HL-60/S4 (cell line): ENCODE results near the gene USP34.
"Not testable (repeated sequence)": the region's sequence is repeated elsewhere in the genome, so short reads cannot be mapped to it uniquely, and the experiment has no call there.

Experiments
- in situ Hi-C: fragments of 300-500 bp; cut with MboI; formaldehyde crosslinking; loops from 2 replicates; pipeline ENCODE4 v1.14.3; 2022; ENCODE audit warnings: low sequenced_read_pairs

USP34 gene

DNA sequence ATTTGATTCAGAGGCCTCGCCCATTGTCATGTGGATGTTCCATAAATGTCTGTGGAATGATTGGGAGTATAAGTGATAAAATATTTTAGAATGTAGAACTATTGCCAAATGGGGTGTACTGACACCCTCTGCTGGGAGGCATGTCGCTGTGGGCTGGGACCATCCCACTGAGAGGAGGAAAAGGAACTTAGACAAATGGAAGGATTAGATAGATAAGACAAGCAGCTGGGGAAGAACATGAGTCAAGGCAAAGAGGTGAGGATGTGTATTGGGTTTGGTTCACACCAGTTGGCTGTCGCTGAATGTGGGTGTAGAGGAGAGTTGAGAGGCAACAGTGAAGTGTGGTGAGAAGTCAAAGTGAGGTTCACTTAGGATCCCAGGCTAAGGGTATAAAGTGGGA, 304.9 kb downstream of the USP34 start:
- in situ Hi-C loops, result no loop called here

DNA sequence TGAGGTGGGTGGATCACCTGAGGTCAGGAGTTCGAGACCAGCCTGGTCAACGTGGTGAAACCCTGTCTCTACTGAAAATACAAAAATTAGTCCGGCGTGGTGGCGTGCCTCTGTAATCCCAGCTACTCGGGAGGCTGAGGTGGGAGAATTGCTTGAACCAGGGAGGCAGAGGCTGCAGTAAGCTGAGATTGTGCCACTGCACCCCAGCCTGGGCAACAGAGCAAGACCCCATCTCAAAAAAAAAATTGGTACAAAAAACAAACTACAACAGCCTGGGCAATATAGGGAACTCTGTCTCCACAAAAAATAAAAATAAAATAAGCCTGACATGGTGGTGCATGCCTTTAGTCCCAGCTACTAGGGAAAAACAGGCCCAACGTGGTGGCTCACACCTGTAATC, 305.8 kb downstream of the USP34 start:
- in situ Hi-C loops, result not testable (repeated sequence)

DNA sequence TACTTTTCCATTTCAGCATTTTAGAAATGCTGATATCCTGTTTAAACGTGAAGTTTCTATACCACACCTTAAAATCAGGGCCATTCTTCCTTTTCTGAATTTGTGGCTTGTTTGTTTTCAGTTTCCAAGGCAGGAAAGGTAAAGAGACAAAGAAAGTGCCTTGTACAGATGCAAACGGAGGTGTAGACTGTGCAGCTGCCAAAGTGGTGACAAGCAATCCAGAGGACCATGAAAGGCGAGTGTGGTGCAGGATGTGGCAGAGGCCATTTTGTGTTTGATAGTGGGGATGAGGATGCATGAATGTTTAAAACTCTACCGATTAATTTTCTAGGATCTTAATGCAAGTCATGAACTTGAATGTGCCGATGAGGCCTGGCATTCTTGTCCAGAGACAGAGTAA, 308.2 kb downstream of the USP34 start:
- in situ Hi-C loops, result no loop called here

DNA sequence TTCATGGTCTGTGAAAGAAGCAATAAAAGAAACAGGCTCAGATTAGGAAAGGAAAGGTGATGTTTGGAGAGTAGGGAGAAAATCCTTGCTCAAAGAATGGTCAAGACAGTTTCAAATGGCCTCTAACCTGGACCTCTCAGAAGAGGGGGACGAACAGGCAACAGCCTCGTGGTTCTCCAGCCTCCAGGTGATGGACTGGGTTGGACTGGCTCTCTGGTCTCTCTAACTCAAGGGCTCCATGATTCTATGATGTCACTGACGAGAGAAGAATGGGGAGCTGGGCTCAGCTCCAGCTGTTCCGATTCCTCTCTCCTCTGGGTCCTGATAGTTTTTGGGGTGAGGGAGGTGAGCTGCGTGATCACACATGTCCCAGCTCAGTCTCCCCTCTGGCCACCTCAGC, 309.0 kb downstream of the USP34 start, which contains the start of gene C2orf74:
Gene C2orf74, plus strand, starts transcription at position 301 of the 400 bp plus-strand sequence. CDS start 327 bp downstream, outside the sequence.
- in situ Hi-C loops, result no loop called here

DNA sequence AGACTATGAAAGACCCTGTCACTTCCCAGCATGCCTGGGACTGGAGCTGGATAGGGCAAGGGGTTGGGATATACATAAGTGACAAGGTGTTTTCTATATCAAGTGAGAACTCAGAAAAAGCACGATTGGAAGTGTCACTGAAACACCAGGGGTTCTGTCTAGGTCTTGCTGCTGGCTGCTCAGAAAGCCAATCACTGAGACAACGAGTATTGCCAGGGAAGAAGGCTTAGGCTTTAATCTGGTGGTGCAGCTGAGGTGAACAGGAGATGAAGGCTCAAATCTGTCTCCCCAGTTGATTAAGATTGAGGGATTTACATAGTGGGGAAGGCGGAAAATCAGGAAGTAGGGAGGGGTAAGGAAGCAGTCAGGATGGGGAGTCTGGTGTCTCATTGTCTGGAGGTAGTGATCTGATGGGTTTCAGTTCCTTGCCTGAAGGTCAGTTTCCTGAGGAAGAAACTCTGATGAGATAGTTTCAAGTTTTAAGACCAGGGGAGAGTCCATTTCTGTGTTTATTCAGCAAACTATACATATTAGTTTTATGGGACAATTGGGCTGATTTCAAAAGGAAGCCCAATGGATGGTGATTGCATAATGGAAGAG, 312.4 kb downstream of the USP34 start:
- in situ Hi-C loops, result no loop called here

DNA sequence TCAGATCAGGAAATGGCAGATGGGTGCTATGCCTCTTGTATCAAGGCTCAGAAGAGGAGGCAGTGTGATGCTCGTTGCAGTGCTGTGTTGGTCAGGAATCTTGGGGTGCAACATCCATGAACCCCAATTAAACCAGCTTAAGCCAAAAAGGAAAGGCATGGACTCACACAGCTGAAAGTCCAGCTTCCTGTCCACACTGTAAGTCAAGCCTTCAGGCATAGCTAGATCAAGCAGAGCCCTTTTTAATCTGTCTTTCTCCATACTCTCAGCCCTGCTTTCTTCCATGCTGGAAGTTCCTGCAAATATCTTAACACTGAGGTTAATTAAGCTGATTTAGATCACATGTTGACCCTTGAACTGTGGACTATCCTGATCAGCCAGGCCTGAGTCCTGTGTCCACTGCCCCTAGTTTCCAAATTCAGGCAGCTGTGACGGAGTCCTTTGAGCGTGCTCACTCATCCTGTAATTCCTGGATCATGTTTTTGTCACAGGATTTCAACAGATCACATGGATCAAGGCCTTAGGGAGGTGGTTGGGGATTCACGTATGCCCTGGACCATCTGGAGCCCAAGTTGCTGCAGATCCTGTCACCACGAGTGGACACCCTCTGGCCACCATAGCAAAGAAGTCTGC, 313.4 kb downstream of the USP34 start:
- in situ Hi-C loops, result no loop called here

DNA sequence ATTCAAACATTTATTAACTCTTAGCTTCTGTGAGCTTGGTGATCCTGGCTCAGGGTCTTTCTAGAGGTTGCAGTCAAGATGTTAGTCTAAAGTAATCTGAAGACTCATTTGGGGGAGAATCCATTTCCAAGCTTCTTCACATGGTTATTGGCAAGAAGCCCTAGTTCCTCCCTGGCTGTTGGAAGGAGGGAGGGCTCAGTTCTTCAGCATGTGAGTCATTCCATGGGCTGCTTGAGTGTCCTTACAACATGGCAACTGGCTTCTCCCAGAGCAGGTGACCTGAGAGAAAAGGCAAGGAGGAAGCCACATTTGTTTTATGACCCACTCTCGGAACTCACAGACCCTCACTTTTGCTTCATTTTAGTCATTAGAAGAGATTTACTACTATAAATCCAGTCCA, 319.5 kb downstream of the USP34 start:
- in situ Hi-C loops, result no loop called here

DNA sequence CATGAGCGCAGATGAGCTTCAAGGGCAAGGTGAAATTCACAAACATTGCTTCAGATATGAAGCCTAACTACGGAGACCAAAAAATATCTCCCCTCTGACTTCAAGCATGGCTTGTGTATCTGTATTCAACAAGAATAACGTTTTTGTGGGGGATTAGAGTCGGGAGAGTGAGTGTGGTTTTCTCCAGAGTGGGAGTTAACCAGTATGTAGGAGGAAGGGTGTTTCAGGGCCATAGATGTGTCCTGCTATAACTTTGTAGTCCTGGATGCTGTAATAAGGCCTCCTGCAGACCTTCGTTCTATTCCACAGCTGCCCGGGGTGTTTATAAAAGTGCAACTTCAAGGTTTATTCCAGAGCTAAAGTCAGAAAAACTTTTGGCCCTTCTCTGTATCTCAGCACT, 321.8 kb downstream of the USP34 start:
- in situ Hi-C loops, result no loop called here

DNA sequence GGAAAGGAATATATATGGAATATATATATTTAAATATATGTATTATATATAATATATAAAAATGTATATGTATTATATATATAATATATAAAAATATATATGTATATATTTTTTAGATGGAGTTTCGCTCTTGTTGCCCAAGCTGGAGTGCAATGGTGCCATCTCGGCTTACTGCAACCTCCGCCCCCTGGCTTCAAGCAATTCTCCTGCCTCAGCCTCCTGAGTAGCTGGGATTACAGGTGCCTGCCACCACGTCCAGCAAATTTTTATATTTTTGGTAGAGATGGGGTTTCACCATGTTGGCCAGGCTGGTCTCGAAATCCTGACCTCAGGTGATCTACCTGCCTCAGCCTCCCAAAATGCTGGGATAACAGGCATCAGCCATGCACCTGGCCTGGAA, 322.8 kb downstream of the USP34 start:
- in situ Hi-C loops, result not testable (repeated sequence)

DNA sequence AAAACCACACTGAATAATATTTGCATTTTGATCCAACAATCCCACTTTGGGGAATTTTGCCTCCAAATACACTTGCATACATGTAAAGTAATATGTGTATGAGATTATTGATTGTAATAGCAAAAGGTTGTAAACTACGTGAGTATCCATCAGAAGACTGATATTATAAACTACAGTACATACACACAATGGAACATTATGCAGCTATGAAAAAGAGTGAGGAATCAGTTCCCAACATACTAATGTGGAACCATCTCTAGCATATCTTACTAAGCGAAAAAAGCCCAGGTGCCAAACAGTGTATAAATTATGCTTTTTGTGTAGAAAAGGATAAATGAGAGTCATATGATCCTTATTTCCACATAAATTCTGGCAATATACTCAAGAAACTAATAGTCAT, 324.9 kb downstream of the USP34 start:
- in situ Hi-C loops, result no loop called here

DNA sequence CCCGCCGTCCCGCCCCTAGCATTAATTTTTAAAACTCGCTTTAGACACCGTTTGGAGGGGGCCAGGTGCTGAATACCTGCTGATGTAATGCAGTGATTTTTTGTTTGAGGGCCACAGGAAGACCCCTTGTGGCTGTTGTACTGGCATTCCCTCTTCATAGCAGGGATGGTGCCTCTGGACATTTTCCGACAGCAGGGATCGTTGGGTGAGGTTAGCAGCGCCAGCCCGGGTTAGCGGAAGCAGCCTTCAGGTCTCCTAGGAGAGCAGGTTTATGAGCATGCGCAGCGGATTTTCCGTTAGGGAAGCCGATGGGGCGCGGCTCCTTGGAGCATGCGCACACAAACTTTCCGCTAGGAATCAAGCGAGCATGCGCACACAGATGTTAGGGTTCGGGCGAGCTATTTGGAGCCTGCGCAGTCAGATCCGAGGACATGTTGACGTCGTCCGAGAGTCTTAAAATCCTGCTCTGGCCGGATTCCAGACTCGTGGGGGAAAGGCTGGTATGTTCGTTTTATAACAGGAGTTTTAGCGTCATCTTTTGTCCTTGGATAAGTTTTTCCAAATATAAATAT, 326.1 kb downstream of the USP34 start:
- in situ Hi-C loops, result no loop called here

DNA sequence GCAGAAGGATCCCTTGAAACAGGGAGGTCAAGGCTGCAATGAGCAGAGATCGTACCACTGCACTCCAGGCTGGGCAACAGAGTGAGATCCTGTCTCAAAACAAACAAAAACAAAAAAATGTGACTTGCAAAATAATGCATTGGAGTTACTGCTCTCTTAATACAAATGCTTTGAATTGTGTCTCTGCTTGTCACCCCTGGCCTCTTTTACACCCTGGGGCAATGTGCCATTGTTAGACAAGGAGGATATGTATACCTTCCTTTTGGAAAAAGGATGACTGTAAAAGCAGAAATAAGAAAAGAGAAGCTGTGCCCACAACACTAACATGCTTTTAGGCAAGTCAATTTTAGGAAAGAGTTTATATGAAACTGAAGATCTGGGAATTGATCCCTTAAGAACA, 329.7 kb downstream of the USP34 start:
- in situ Hi-C loops, result no loop called here

DNA sequence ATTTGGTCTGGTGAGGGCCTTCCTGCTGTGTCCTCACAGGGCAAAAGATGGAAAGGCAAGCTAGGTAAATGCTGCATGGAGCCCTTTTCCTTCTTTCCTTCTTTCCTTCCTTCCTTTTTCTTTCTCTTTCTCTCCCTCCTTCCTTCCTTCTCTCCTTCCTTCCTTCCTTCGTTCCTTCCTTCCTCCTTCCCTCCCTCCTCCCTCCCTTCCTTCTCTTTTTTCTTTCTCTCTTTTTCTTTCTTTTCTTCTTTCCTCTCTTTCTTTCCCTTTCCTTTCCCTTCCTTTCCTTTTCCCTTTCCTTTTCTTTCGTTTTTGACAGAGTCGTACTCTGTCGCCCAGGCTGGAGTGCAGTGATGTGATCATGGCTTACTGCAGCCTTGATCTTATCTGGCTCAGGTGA, 332.0 kb downstream of the USP34 start:
- in situ Hi-C loops, result no loop called here
